H1 (cell line): ENCODE measurements around the gene NUP42. TPM values are rescaled to one million over a fixed set of nuclear protein-coding genes. Genes with fewer than 3 reads are reported as not detected.

ENCODE experiments used
- CTCF ChIA-PET: fragments of 300-600 bp; sonication (Branson Sonifier 250); formaldehyde crosslinking; loops from one replicate; lab custom pipeline; 2021; ENCODE audit not compliant: partially characterized antibody; lab: Charles Lee
- POLR2A ChIA-PET: fragments of 300-600 bp; sonication (Branson Sonifier 250); formaldehyde crosslinking; loops from one replicate; lab custom pipeline; 2021; ENCODE audit warnings: inconsistent platforms; ENCODE audit not compliant: partially characterized antibody; lab: Charles Lee
- DNase-seq, 2 experiments: peaks; one replicate each; pipeline versions ENCODE4 v3.0.0 to v3.0.0-alpha.2; 2010 to 2022; ENCODE audit warnings: low spot score in 2 of 2, low read depth in 1 of 2, mixed read lengths in 1 of 2
- FAIRE-seq: peaks from 2 replicates; lab custom pipeline; 2011; peaks lifted over from hg19 to GRCh38; lab: Jason Lieb, UNC
- H2AFZ ChIP-seq: 2 replicates; pipeline ENCODE4 v1.8.1; 2012; ENCODE audit warnings: low read length, inconsistent platforms
- H2AK5ac ChIP-seq: 2 replicates; pipeline ENCODE4 v1.6.1; 2013; ENCODE audit warnings: low read depth, low read length
- H2BK120ac ChIP-seq: replicated peaks from 2 replicates; pipeline ENCODE3; 2013; ENCODE audit warnings: low read depth, low read length, inconsistent platforms
- H2BK12ac ChIP-seq: 2 replicates; pipeline ENCODE4 v1.6.1; 2013; ENCODE audit warnings: low read depth, low read length
- H2BK15ac ChIP-seq: 2 replicates; pipeline ENCODE4 v1.6.1; 2013; ENCODE audit warnings: low read length
- H2BK20ac ChIP-seq: 2 replicates; pipeline ENCODE4 v1.6.1; 2013; ENCODE audit warnings: low read length
- H2BK5ac ChIP-seq: 2 replicates; pipeline ENCODE4 v1.6.1; 2013; ENCODE audit warnings: low read depth, low read length
- H3K14ac ChIP-seq: 2 replicates; pipeline ENCODE4 v1.6.1; 2013; ENCODE audit warnings: inconsistent platforms; ENCODE audit not compliant: insufficient read length
- H3K18ac ChIP-seq: 2 replicates; pipeline ENCODE4 v1.6.1; 2013; ENCODE audit warnings: low read length; ENCODE audit errors: extremely low read depth
- H3K23ac ChIP-seq: 2 replicates; pipeline ENCODE4 v1.6.1; 2013; ENCODE audit warnings: inconsistent platforms; ENCODE audit not compliant: insufficient read length
- H3K23me2 ChIP-seq: 2 replicates; pipeline ENCODE4 v1.6.1; 2013; ENCODE audit warnings: low read depth, low read length
- H3K27ac ChIP-seq: 2 replicates; pipeline ENCODE4 v1.6.1; 2011; ENCODE audit warnings: low read depth, low read length, inconsistent platforms
- H3K27me3 ChIP-seq, 4 experiments: replicated peaks in 1 of 4; 1 replicate in 1 of 4; 2 replicates in 3 of 4; pipeline versions ENCODE4 v1.6.1 to v1.8.1; 2011 to 2013; ENCODE audit warnings: low read length in 3 of 4, mild to moderate bottlenecking in 3 of 4, inconsistent platforms in 2 of 4, mixed read lengths in 2 of 4, moderate library complexity in 1 of 4; ENCODE audit not compliant: control insufficient read depth in 3 of 4, insufficient read depth in 3 of 4; ENCODE audit errors: extremely low read depth in 1 of 4
- H3K36me3 ChIP-seq, 4 experiments: 2 replicates each; pipeline versions ENCODE4 v1.6.1 to v1.8.1; 2011 to 2013; ENCODE audit warnings: mild to moderate bottlenecking in 4 of 4, low read length in 3 of 4, moderate library complexity in 2 of 4, control low read depth in 1 of 4, inconsistent platforms in 1 of 4; ENCODE audit not compliant: insufficient read depth in 4 of 4, control insufficient read depth in 2 of 4
- H3K4ac ChIP-seq: replicated peaks from 2 replicates; pipeline ENCODE3; 2013; ENCODE audit warnings: low read length, low read depth, mixed read lengths, inconsistent platforms; ENCODE audit not compliant: insufficient read length
- H3K4me1 ChIP-seq, 4 experiments: replicated peaks in 1 of 4; 1 replicate in 1 of 4; 2 replicates in 3 of 4; pipeline versions ENCODE4 v1.6.1 to v1.8.1; 2011 to 2013; ENCODE audit warnings: low read length in 3 of 4, inconsistent platforms in 2 of 4, mixed read lengths in 1 of 4; ENCODE audit not compliant: insufficient read depth in 4 of 4, control insufficient read depth in 3 of 4
- H3K4me2 ChIP-seq, 2 experiments: 2 replicates each; pipeline versions ENCODE4 v1.6.1 to v1.8.1; 2011 to 2013; ENCODE audit warnings: low read depth in 2 of 2, low read length in 2 of 2, control low read depth in 1 of 2, inconsistent platforms in 1 of 2, mild to moderate bottlenecking in 1 of 2; ENCODE audit not compliant: insufficient read depth in 1 of 2
- H3K4me3 ChIP-seq, 4 experiments: fragments of 200-600, 300-600 bp in 1 of 4; sonication (generic), shearing (Covaris generic), sonication (Bioruptor Twin) in 1 of 4; 2 replicates each; pipeline versions ENCODE4 v1.5.1 to v1.8.1; 2011 to 2016; ENCODE audit warnings: low read length in 4 of 4, low read depth in 3 of 4, control low read depth in 2 of 4, inconsistent platforms in 2 of 4, mild to moderate bottlenecking in 2 of 4, mixed read lengths in 1 of 4, moderate library complexity in 1 of 4; ENCODE audit not compliant: insufficient read depth in 2 of 4; ENCODE audit errors: extremely low read depth in 1 of 4
- H3K56ac ChIP-seq: replicated peaks from 2 replicates; pipeline ENCODE3; 2013; ENCODE audit warnings: low read depth, mild to moderate bottlenecking, mixed read lengths, low read length, inconsistent platforms; ENCODE audit not compliant: insufficient read length
- H3K79me1 ChIP-seq: 2 replicates; pipeline ENCODE4 v1.6.1; 2013; ENCODE audit warnings: low read depth, low read length, control low read depth
- H3K79me2 ChIP-seq, 2 experiments: 2 replicates each; pipeline versions ENCODE4 v1.6.1 to v1.8.1; 2012 to 2013; ENCODE audit warnings: low read length in 2 of 2, mild to moderate bottlenecking in 2 of 2, inconsistent platforms in 1 of 2; ENCODE audit not compliant: insufficient read depth in 2 of 2, control insufficient read depth in 1 of 2
- H3K9ac ChIP-seq, 4 experiments: replicated peaks in 1 of 4; 1 replicate in 1 of 4; 2 replicates in 3 of 4; pipeline versions ENCODE4 v1.6.1 to v1.8.1; 2011 to 2013; ENCODE audit warnings: low read depth in 3 of 4, low read length in 3 of 4, control low read depth in 2 of 4, mild to moderate bottlenecking in 2 of 4, moderate library complexity in 2 of 4, inconsistent platforms in 1 of 4; ENCODE audit errors: extremely low read depth in 1 of 4
- H3K9me3 ChIP-seq, 2 experiments: 2 replicates each; pipeline versions ENCODE4 v1.6.1 to v1.8.1; 2012 to 2013; ENCODE audit warnings: mild to moderate bottlenecking in 2 of 2, moderate library complexity in 2 of 2, control low read depth in 1 of 2, inconsistent platforms in 1 of 2, low read depth in 1 of 2, low read length in 1 of 2, mixed read lengths in 1 of 2; ENCODE audit not compliant: insufficient read depth in 2 of 2
- H4K20me1 ChIP-seq, 2 experiments: replicated peaks in 1 of 2; 2 replicates each; pipeline versions ENCODE3 to v1.8.1; 2011 to 2013; ENCODE audit warnings: inconsistent platforms in 2 of 2, low read length in 2 of 2, mild to moderate bottlenecking in 1 of 2; ENCODE audit not compliant: insufficient read depth in 2 of 2, control insufficient read depth in 1 of 2
- H4K5ac ChIP-seq: 2 replicates; pipeline ENCODE4 v1.6.1; 2013; ENCODE audit warnings: low read length, low read depth, mixed read lengths, inconsistent platforms; ENCODE audit not compliant: insufficient read length
- H4K8ac ChIP-seq: 2 replicates; pipeline ENCODE4 v1.8.0; 2013; ENCODE audit warnings: mild to moderate bottlenecking, moderate library complexity, low read length, inconsistent platforms; ENCODE audit not compliant: insufficient read depth; ENCODE audit errors: extremely low read depth
- H4K91ac ChIP-seq: replicated peaks from 2 replicates; pipeline ENCODE3; 2013; ENCODE audit warnings: low read length, mixed read lengths, inconsistent platforms; ENCODE audit not compliant: insufficient read length
- CEBPB ChIP-seq: IDR thresholded peaks from 2 replicates; pipeline ENCODE4 v1.6.1; 2012; ENCODE audit warnings: low read depth, low read length
- EGR1 ChIP-seq: IDR thresholded peaks from 2 replicates; pipeline ENCODE4 v1.6.1; 2011; ENCODE audit warnings: low read depth, low read length, borderline replicate concordance
- FOSL1 ChIP-seq: IDR thresholded peaks from 2 replicates; pipeline ENCODE4 v1.6.1; 2011; ENCODE audit warnings: mild to moderate bottlenecking, low read depth, low read length, moderate library complexity; ENCODE audit not compliant: insufficient read depth
- KDM5A ChIP-seq: fragments of 200-600 bp; IDR thresholded peaks from 2 replicates; pipeline ENCODE4 v1.7.1; 2012; ENCODE audit warnings: mild to moderate bottlenecking, low read length, inconsistent platforms, mixed read lengths
- NANOG ChIP-seq: IDR thresholded peaks from 2 replicates; pipeline ENCODE4 v1.6.1; 2011; ENCODE audit warnings: low read length, low read depth, mild to moderate bottlenecking, inconsistent platforms; ENCODE audit not compliant: insufficient read depth, poor library complexity, severe bottlenecking
- POU5F1 ChIP-seq: IDR thresholded peaks from 2 replicates; pipeline ENCODE4 v1.6.1; 2011; ENCODE audit warnings: low read depth, mild to moderate bottlenecking, low read length, moderate library complexity
- RFX5 ChIP-seq: IDR thresholded peaks from 2 replicates; pipeline ENCODE4 v1.6.1; 2011; ENCODE audit warnings: low read depth, low read length, improper control_type of control experiment, borderline replicate concordance
- SP1 ChIP-seq: IDR thresholded peaks from 2 replicates; pipeline ENCODE4 v1.6.1; 2011; ENCODE audit warnings: low read depth, low read length
- SUZ12 ChIP-seq: fragments of 200-600 bp; sonication (generic); IDR thresholded peaks from 2 replicates; pipeline ENCODE4 v1.6.1; 2012; ENCODE audit warnings: mild to moderate bottlenecking, inconsistent platforms, low read length, moderate library complexity, mixed read lengths
- WGBS, 2 experiments: shearing (Covaris generic) in 1 of 2; methylation state at CpG; one replicate each; pipeline versions ENCODE4 v1.1.6 to v1.1.7; 2013 to 2015; ENCODE audit warnings: low lambda C conversion rate in 2 of 2, mixed read lengths in 2 of 2, inconsistent platforms in 1 of 2, low coverage in 1 of 2, missing lambda C conversion rate in 1 of 2; ENCODE audit not compliant: insufficient replicate concordance in 2 of 2, insufficient coverage in 1 of 2, insufficient read length in 1 of 2; ENCODE audit errors: extremely low coverage in 1 of 2, missing lambda C conversion rate in 1 of 2; 5-methylcytosine and 5-hydroxymethylcytosine counted together
- polyA plus RNA-seq, 7 experiments: library from polyadenylated mRNA; depleted of rRNA in 3 of 7; stranded (reverse) in 5 of 7; unstranded in 2 of 7; fragments of >200 nt in 5 of 7; fragments of 200-250 nt in 2 of 7; gene quantifications; 1 replicate in 5 of 7; 2 replicates in 1 of 7; 4 replicates in 1 of 7; pipeline versions ENCODE4 v1.2.1 to v1.2.3, GENCODE V29; 2011 to 2013; ENCODE audit warnings: missing spikeins in 2 of 7, mixed read lengths in 2 of 7
- total RNA-seq: library from RNA; stranded (reverse); fragmentation: NEBNext Ultra II Directional; extraction: Animal tissue kit (Norgen Biotek cat#: 25700); gene quantifications from 2 replicates; pipeline ENCODE4 v1.2.1, GENCODE V29; 2021
- TF ChIP-seq, protein P1 (sequence below): IDR thresholded peaks from 2 replicates; pipeline ENCODE4 v1.6.1; 2011; ENCODE audit warnings: low read depth, mild to moderate bottlenecking, low read length; ENCODE audit not compliant: insufficient read depth
- TF ChIP-seq, protein P2 (sequence below), 3 experiments: IDR thresholded peaks; 1 replicate in 2 of 3; 2 replicates in 1 of 3; pipeline versions ENCODE4 v1.5.1 to v1.6.1; 2011; ENCODE audit warnings: low read length in 3 of 3, mild to moderate bottlenecking in 3 of 3, inconsistent platforms in 2 of 3, low read depth in 1 of 3, moderate library complexity in 1 of 3; ENCODE audit not compliant: insufficient read depth in 1 of 3; ENCODE audit errors: control extremely low read depth in 1 of 3

NUP42 gene
- total and polyA plus RNA-seq, 2 of the 8 experiments (the other 6 are each of a cell fraction or from before 2014, with no cell fraction given) = 31.8 to 41.2 TPM

DNA sequence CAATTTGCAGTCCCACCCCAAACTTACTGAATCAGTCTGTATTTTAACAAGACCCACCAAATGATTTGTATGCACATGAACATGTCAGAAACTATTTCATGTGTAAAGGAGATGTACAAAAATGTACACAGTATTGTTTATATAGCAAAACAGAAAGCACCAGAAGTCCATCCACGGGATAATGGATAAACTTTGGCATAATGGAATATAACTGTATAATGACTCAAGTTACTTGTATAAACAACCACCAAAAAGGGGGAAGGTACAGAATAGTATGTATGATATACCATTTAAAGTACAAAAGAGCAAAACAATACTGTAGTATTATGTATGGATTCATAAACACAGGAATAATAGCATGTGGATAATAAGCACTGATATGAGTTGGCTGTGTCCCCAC, 22.4 kb downstream of the NUP42 start:
- no peak overlapping the region for H2AFZ ChIP-seq
- H2BK15ac ChIP-seq = no peak overlapping the region
- no peak overlapping the region for H4K91ac ChIP-seq
- no peak overlapping the region for H3K4me3 ChIP-seq
- no peaks in the 10 kb centered on the region for H3K23me2 ChIP-seq
- POLR2A ChIA-PET = interaction anchor here (0.5 to 3.5 kb wide), 2 partner anchors 12 to 14 kb away, joined by 3 to 9 read pairs; no protein-coding TSS in a partner anchor
- H2BK5ac ChIP-seq = no peak overlapping the region
- no peak overlapping the region for H2BK20ac ChIP-seq
- H2AK5ac ChIP-seq = no peak overlapping the region
- no peaks in the 10 kb centered on the region for H3K79me2 ChIP-seq
- no peak for FAIRE-seq
- 87% methylated on average over 1 of the region's 1 CpG; no CpG with 5 or more reads in 1 of the 2 experiments for whole genome bisulfite sequencing, 2 experiments
- no peaks in the 10 kb centered on the region for H3K27me3 ChIP-seq
- no peak overlapping the region for H3K23ac ChIP-seq
- H3K14ac ChIP-seq = no peak overlapping the region
- no peaks in the 10 kb centered on the region for H3K9me3 ChIP-seq
- no peak overlapping the region for H3K9ac ChIP-seq
- no peak overlapping the region for H3K27ac ChIP-seq
- no peak overlapping the region for H3K4ac ChIP-seq
- DNase-seq = no peak
- H2BK12ac ChIP-seq = no peak overlapping the region
- no peaks in the 10 kb centered on the region for H4K20me1 ChIP-seq
- no peak overlapping the region for H4K8ac ChIP-seq
- no peak overlapping the region for H3K56ac ChIP-seq
- H2BK120ac ChIP-seq = no peak overlapping the region
- no peaks in the 10 kb centered on the region for H3K79me1 ChIP-seq
- no peak overlapping the region for H3K4me2 ChIP-seq
- no peaks in the 10 kb centered on the region for H3K4me1 ChIP-seq
- peaks cover 9 to 22% (median 12%) of the 10 kb centered on the region in 4 experiments for H3K36me3 ChIP-seq
- no peak overlapping the region for H4K5ac ChIP-seq
- H3K18ac ChIP-seq = no peak overlapping the region
- CTCF ChIA-PET = interaction anchor here (0.7 to 1.4 kb wide), 2 partner anchors 117 to 119 kb away, joined by 3 to 4 read pairs; no protein-coding TSS in a partner anchor
- TF ChIP-seq EGR1 = no peak
- TF ChIP-seq, protein P1, sequence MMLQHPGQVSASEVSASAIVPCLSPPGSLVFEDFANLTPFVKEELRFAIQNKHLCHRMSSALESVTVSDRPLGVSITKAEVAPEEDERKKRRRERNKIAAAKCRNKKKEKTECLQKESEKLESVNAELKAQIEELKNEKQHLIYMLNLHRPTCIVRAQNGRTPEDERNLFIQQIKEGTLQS = no peak
- TF ChIP-seq SP1 = no peak
- TF ChIP-seq FOSL1 = no peak
- TF ChIP-seq, protein P2, sequence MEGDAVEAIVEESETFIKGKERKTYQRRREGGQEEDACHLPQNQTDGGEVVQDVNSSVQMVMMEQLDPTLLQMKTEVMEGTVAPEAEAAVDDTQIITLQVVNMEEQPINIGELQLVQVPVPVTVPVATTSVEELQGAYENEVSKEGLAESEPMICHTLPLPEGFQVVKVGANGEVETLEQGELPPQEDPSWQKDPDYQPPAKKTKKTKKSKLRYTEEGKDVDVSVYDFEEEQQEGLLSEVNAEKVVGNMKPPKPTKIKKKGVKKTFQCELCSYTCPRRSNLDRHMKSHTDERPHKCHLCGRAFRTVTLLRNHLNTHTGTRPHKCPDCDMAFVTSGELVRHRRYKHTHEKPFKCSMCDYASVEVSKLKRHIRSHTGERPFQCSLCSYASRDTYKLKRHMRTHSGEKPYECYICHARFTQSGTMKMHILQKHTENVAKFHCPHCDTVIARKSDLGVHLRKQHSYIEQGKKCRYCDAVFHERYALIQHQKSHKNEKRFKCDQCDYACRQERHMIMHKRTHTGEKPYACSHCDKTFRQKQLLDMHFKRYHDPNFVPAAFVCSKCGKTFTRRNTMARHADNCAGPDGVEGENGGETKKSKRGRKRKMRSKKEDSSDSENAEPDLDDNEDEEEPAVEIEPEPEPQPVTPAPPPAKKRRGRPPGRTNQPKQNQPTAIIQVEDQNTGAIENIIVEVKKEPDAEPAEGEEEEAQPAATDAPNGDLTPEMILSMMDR (IDR thresholded peaks at IDR 0.05; ENCODE audit: control extremely low read depth in 1 of 3, insufficient read depth in 1 of 3, low read depth in 1 of 3, low read length in 3 of 3) = no peak
- TF ChIP-seq SUZ12 = no peak
- no peak for TF ChIP-seq KDM5A
- no peak for TF ChIP-seq CEBPB
- TF ChIP-seq NANOG = no peak
- no peak for TF ChIP-seq POU5F1
- no peak for TF ChIP-seq RFX5
